ENCODE measurements around the gene FLVCR2.
"Not testable (repeated sequence)": the region's sequence is repeated elsewhere in the genome, so short reads cannot be mapped to it uniquely, and the experiment has no call there.

FLVCR2 gene

DNA sequence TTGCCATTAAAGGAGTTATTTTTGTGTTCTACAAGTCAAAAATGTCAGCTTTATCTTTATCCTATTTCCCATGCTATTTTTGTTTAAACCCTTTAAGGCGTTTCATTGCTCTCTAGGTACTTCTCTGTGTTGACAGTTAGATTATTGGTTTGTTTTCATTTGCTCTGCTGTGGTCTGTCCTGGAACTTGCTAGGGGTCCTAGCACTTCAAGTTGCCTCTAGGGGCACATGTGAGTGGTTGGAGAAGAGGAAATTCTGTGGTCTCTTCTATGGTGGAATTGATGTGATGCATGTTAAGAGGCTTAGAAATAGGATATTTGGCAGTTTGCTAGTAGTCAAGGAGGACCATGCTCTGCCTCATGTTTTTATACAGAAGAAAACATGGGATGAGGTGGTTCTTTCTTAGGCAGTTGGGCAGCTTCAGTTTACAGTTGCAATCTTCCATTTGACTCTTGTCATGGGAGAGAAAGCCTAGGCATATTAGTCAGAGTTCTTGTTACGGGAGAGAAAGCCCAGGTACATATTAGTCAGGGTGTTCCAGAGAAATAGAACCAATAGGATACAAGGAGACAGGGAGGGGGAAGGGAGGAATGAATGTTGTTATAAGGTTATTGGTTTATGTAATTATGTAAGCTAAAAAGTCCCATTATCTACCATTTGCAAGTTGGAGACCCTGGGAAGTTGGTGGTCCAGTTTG is 97.0 kb downstream of the FLVCR2 start:
- Mint-ChIP-seq H3K27ac (no peak overlapping the region), H3K9me3 (no peaks in the 10 kb centered on the region), H3K36me3 (peaks cover 31% of the 10 kb centered on the region), H3K4me1 (peaks cover 38% of the 10 kb centered on the region), H3K4me3 (no peak overlapping the region)
- no peak for DNase-seq (ENCODE audit: low spot score in 2 of 2)
- no peak for ATAC-seq

DNA sequence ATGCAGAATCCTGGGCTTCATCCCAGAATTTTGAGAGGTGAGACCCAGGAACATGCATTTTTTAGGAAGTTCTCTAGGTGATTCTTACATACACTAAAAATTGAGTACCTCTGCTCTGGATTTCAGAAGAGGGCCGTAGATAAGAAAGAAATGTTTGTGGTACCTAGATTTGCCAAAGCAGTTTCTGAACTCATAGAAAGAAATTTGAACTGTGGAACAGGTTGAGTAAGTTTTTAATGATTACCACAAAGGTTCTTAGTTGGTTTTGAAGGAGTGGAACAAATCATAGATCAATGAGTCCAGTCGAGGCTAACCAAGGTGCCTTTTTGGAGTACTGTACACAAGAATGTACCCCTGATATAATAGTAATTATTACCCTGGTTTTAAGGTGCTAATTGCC is 107.5 kb downstream of the FLVCR2 start:
- Mint-ChIP-seq H3K4me1 (no peaks in the 10 kb centered on the region), H3K27ac (no peak overlapping the region), H3K36me3 (peaks cover 53% of the 10 kb centered on the region), H3K4me3 (no peak overlapping the region), H3K9me3 (no peaks in the 10 kb centered on the region)
- ATAC-seq = no peak
- no peak for DNase-seq (ENCODE audit: low spot score in 2 of 2)

DNA sequence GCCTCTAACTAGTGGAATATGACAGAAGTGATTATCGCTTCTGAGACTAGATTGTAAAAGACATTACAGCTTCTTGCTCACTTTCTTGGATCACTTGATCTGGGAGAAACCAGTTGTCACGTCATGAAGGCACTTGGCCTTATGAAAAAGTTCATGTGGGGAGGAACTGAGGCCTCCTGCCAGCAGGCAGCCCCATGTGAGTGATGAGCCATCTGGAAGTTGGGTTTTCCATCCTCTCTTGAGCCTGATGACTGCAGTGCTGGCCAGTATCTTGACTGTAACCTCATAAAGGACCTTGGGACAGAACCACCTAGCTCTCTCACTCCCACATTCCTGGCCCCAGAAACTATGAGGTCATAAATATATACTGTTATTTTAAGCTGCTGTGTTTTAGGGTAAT is 110.6 kb downstream of the FLVCR2 start:
- peaks cover 34% of the 10 kb centered on the region for H3K36me3 Mint-ChIP-seq
- H3K27ac Mint-ChIP-seq = no peak overlapping the region
- H3K9me3 Mint-ChIP-seq = no peaks in the 10 kb centered on the region
- no peaks in the 10 kb centered on the region for H3K4me1 Mint-ChIP-seq
- ATAC-seq = no peak
- DNase-seq (ENCODE audit: low spot score in 2 of 2) = no peak
- H3K4me3 Mint-ChIP-seq = no peak overlapping the region

DNA sequence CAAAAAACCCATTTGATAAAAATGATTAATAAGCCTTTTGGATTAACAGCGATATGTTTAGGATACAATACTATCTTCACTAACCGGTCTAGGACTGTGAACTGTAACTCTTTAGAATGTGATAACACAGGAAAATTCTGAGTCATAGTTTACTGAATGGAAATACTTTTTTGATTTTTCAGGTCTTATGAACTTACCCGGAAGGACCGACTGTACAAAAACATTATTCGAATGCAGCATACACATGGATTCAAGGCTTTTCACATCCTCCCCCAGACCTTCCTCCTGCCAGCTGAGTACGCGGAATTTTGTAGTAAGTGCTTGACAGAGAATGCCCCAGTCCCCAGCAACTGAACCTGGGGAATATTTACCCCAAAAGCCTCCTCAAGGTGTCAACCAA is 111.6 kb downstream of the FLVCR2 start:
- H3K36me3 Mint-ChIP-seq = peaks cover 24% of the 10 kb centered on the region
- H3K4me3 Mint-ChIP-seq = no peak overlapping the region
- H3K4me1 Mint-ChIP-seq = no peaks in the 10 kb centered on the region
- no peaks in the 10 kb centered on the region for H3K9me3 Mint-ChIP-seq
- ATAC-seq = no peak
- DNase-seq (ENCODE audit: low spot score in 2 of 2) = no peak
- no peak overlapping the region for H3K27ac Mint-ChIP-seq

DNA sequence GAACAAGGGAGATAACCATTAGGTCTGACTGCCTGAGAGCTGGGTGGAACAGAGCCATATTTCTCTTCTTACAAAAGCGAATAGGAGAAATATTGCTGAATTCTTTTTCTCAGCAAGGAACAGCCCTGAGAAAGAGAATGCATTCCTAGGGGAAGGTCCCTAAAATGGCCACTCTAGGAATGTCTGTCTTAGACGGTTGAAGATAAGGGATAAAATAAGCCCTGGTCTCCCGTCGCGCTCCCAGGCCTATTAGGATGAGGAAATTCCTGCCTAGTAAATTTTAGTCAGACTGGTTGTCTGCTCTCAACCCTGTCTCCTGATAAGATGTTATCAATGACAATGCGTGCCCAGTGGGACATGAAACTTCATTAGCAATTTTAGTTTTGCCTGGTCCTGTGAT is 116.6 kb downstream of the FLVCR2 start:
- not testable (repeated sequence) for H3K4me3 Mint-ChIP-seq; H3K27ac Mint-ChIP-seq; DNase-seq (ENCODE audit: low spot score in 2 of 2); H3K4me1 Mint-ChIP-seq; H3K9me3 Mint-ChIP-seq; ATAC-seq
- peaks cover 29% of the 10 kb centered on the region for H3K36me3 Mint-ChIP-seq

DNA sequence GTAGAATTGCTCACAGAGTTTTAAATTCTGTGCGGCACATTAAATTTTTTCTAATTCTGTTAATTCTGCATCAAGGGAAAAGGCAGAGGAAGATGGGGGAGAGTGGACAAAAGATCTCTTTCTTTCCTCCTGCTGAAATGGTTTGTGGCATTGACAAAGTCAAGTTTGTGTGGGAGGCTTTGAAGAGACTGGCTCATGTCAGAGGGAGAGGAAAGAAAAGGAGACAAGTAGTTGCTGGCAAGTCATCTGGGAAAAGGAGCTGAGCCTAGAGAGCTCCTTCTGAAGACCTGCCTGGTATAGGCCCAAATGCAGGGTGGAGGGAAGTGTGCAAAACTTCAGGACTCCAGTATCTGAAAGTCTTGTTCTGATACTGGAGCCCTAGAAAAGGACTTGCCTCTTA is 119.0 kb downstream of the FLVCR2 start:
- no peaks in the 10 kb centered on the region for H3K9me3 Mint-ChIP-seq
- H3K4me3 Mint-ChIP-seq = no peak overlapping the region
- H3K4me1 Mint-ChIP-seq = no peaks in the 10 kb centered on the region
- peaks cover 22% of the 10 kb centered on the region for H3K36me3 Mint-ChIP-seq
- ATAC-seq (no peak), DNase-seq (ENCODE audit: low spot score in 2 of 2) (no peak)
- no peak overlapping the region for H3K27ac Mint-ChIP-seq

All from stimulated activated effector memory CD8-positive, alpha-beta T cell treated with anti-CD3 and anti-CD28 coated beads, Interleukin-12 subunit alpha, Interleukin-12 subunit beta, amount 100 ng/mL, for 72 hours (primary cell).